ENCODE results near the gene ALDOC. TPM values are rescaled to one million over a fixed set of nuclear protein-coding genes. Genes with fewer than 3 reads are reported as not detected.

Gene ALDOC
- total RNA-seq: 10 to 100 TPM in 2 of 4 donors, 1 to 10 TPM in 2; 4.1 to 17.8 (median 11.1) TPM

GRCh38 chr17:28576758-28577465 is at the start of gene ALDOC:
TSS of gene ALDOC (minus strand) at chr17:28576895. CDS start at chr17:28575532, 1,363 bp downstream.
- peak within 1 kb of the TSS; percentile 5 to 66 for H3K27ac ChIP-seq
- H3K4me3 ChIP-seq: peak within 1 kb of the TSS; percentile 8 to 30
- no peaks in the 10 kb centered on the region for H3K27me3 ChIP-seq
- intact Hi-C loops (cut with DNase I; ENCODE audit: low total_unique reads): no loop called here
- TF ChIP-seq POLR2A (IDR thresholded peaks at IDR 0.05) (peak; percentile 88 to 93), CTCF (IDR thresholded peaks at IDR 0.05) (no peak)
- H3K36me3 ChIP-seq: no peaks in the 10 kb centered on the region
- peaks cover 4% of the 10 kb centered on the region in 2 donors for H3K4me1 ChIP-seq
- DNase-seq: peak; percentile 96
- no peaks in the 10 kb centered on the region for H3K9me3 ChIP-seq

GRCh38 chr17:28624148-28624547 is 47.5 kb upstream of the ALDOC start:
- no peak for TF ChIP-seq CTCF (IDR thresholded peaks at IDR 0.05)
- TF ChIP-seq POLR2A (IDR thresholded peaks at IDR 0.05): no peak
- no peak overlapping the region for H3K4me3 ChIP-seq
- no peaks in the 10 kb centered on the region for H3K27me3 ChIP-seq
- intact Hi-C loops (cut with DNase I; ENCODE audit: low total_unique reads): no loop called here
- no peak overlapping the region for H3K27ac ChIP-seq
- no peak for DNase-seq
- no peaks in the 10 kb centered on the region for H3K4me1 ChIP-seq
- H3K9me3 ChIP-seq: no peaks in the 10 kb centered on the region
- no peaks in the 10 kb centered on the region for H3K36me3 ChIP-seq

- Histone ChIP-seq H3K36me3 (no peaks in the 10 kb centered on the region), H3K4me1 (no peaks in the 10 kb centered on the region), H3K27me3 (no peaks in the 10 kb centered on the region), H3K9me3 (no peaks in the 10 kb centered on the region), H3K27ac (no peak overlapping the region), H3K4me3 (no peak overlapping the region)
- intact Hi-C loops (cut with DNase I; ENCODE audit: low total_unique reads): no loop called here
- TF ChIP-seq POLR2A (IDR thresholded peaks at IDR 0.05) (no peak), CTCF (IDR thresholded peaks at IDR 0.05) (no peak)
- no peak for DNase-seq
Observed at GRCh38 chr17:28623696-28624095, 47.0 kb upstream of the ALDOC start.

GRCh38 chr17:28622186-28622585 is 45.5 kb upstream of the ALDOC start:
- H3K36me3 ChIP-seq: no peaks in the 10 kb centered on the region
- intact Hi-C loops (cut with DNase I; ENCODE audit: low total_unique reads): no loop called here

More at GRCh38 chr17:28622186-28622585, 45.5 kb upstream of the ALDOC start:
- no peak for DNase-seq
- Histone ChIP-seq H3K4me1 (no peaks in the 10 kb centered on the region), H3K4me3 (no peak overlapping the region), H3K27me3 (no peaks in the 10 kb centered on the region), H3K27ac (no peak overlapping the region), H3K9me3 (no peaks in the 10 kb centered on the region)
- TF ChIP-seq CTCF (IDR thresholded peaks at IDR 0.05) (no peak), POLR2A (IDR thresholded peaks at IDR 0.05) (no peak)

Measured in uterus (tissue), 4 donors.